ENCODE data around the gene DHRS3.
A peak's percentile ranks its signal among the peaks of the same experiment; 100 is the strongest.

The DHRS3 gene

GRCh38 chr1:12598974-12599373, 19.0 kb downstream of the DHRS3 start:
- DNase-seq (ENCODE audit: low read depth): no peak

- no peak for DNase-seq (ENCODE audit: low read depth)
Observed at GRCh38 chr1:12597792-12598191, 20.2 kb downstream of the DHRS3 start.

- peak; percentile 99 for DNase-seq (ENCODE audit: low read depth)
Observed at GRCh38 chr1:12596007-12596821, 21.8 kb downstream of the DHRS3 start.

- DNase-seq (ENCODE audit: low read depth): no peak
Observed at GRCh38 chr1:12595757-12596006, 22.3 kb downstream of the DHRS3 start.

GRCh38 chr1:12594966-12595756, 22.8 kb downstream of the DHRS3 start:
- DNase-seq (ENCODE audit: low read depth): peak; percentile 67

- DNase-seq (ENCODE audit: low read depth): no peak
Observed at GRCh38 chr1:12594490-12594889, 23.5 kb downstream of the DHRS3 start.

GRCh38 chr1:12593621-12594066, 24.4 kb downstream of the DHRS3 start:
- peak; percentile 83 for DNase-seq (ENCODE audit: low read depth)

- DNase-seq (ENCODE audit: low read depth): no peak
Observed at GRCh38 chr1:12592496-12592895, 25.5 kb downstream of the DHRS3 start.

- DNase-seq (ENCODE audit: low read depth): peak; percentile 61
Observed at GRCh38 chr1:12591267-12591938, 26.6 kb downstream of the DHRS3 start.

- no peak for DNase-seq (ENCODE audit: low read depth)
Observed at GRCh38 chr1:12588695-12589094, 29.3 kb downstream of the DHRS3 start.

GRCh38 chr1:12587981-12588640, 29.9 kb downstream of the DHRS3 start:
- no peak for DNase-seq (ENCODE audit: low read depth)

GRCh38 chr1:12585951-12586942, 31.8 kb downstream of the DHRS3 start:
- DNase-seq (ENCODE audit: low read depth): no peak

- no peak for DNase-seq (ENCODE audit: low read depth)
Observed at GRCh38 chr1:12585536-12585935, 32.5 kb downstream of the DHRS3 start.

- DNase-seq (ENCODE audit: low read depth): no peak
Observed at GRCh38 chr1:12584900-12585525, 33.0 kb downstream of the DHRS3 start.

GRCh38 chr1:12583484-12583883, 34.5 kb downstream of the DHRS3 start:
- DNase-seq (ENCODE audit: low read depth): no peak

GRCh38 chr1:12582649-12583048, 35.4 kb downstream of the DHRS3 start:
- no peak for DNase-seq (ENCODE audit: low read depth)

- peak; percentile 37 for DNase-seq (ENCODE audit: low read depth)
Observed at GRCh38 chr1:12581179-12581578, 36.8 kb downstream of the DHRS3 start.

GRCh38 chr1:12580054-12580887, 37.7 kb downstream of the DHRS3 start:
- peak; percentile 86 for DNase-seq (ENCODE audit: low read depth)

- no peak for DNase-seq (ENCODE audit: low read depth)
Observed at GRCh38 chr1:12578860-12579422, 39.1 kb downstream of the DHRS3 start.

Data from EH (cell line).